Measurements from ENCODE around the gene TMIE.
"Not testable (repeated sequence)": the region's sequence is repeated elsewhere in the genome, so short reads cannot be mapped to it uniquely, and the experiment has no call there.

TMIE gene

GRCh38 chr3:46729038-46729437 is 27.8 kb downstream of the TMIE start:
- DNase-seq = no peak

GRCh38 chr3:46730819-46731218 is 29.6 kb downstream of the TMIE start:
- DNase-seq = no peak

- DNase-seq = no peak
Observed at GRCh38 chr3:46731795-46732194, 30.6 kb downstream of the TMIE start.

GRCh38 chr3:46733026-46733800 is 32.0 kb downstream of the TMIE start:
- no peak for DNase-seq

- DNase-seq = no peak
Observed at GRCh38 chr3:46734773-46735172, 33.6 kb downstream of the TMIE start.

- no peak for DNase-seq
Observed at GRCh38 chr3:46736006-46736872, 35.0 kb downstream of the TMIE start.

- no peak for DNase-seq
Observed at GRCh38 chr3:46737329-46737731, 36.1 kb downstream of the TMIE start.

GRCh38 chr3:46739565-46739964 is 38.4 kb downstream of the TMIE start:
- DNase-seq = not testable (repeated sequence)

GRCh38 chr3:46742992-46743585 is 41.9 kb downstream of the TMIE start:
- no peak for DNase-seq

GRCh38 chr3:46746711-46747110 is 45.5 kb downstream of the TMIE start:
- no peak for DNase-seq

- DNase-seq = no peak
Observed at GRCh38 chr3:46748170-46748569, 47.0 kb downstream of the TMIE start.

GRCh38 chr3:46749129-46749528 is 47.9 kb downstream of the TMIE start:
- DNase-seq = no peak

- no peak for DNase-seq
Observed at GRCh38 chr3:46750555-46751038, 49.4 kb downstream of the TMIE start.

- not testable (repeated sequence) for DNase-seq
Observed at GRCh38 chr3:46753127-46753526, 51.9 kb downstream of the TMIE start.

GRCh38 chr3:46755646-46756045 is 54.5 kb downstream of the TMIE start:
- no peak for DNase-seq

- DNase-seq = no peak
Observed at GRCh38 chr3:46756642-46757041, 55.5 kb downstream of the TMIE start.

GRCh38 chr3:46759239-46760167 is 58.3 kb downstream of the TMIE start:
- no peak for DNase-seq
